ENCODE data around the gene RAPGEF4.

The RAPGEF4 gene

DNA sequence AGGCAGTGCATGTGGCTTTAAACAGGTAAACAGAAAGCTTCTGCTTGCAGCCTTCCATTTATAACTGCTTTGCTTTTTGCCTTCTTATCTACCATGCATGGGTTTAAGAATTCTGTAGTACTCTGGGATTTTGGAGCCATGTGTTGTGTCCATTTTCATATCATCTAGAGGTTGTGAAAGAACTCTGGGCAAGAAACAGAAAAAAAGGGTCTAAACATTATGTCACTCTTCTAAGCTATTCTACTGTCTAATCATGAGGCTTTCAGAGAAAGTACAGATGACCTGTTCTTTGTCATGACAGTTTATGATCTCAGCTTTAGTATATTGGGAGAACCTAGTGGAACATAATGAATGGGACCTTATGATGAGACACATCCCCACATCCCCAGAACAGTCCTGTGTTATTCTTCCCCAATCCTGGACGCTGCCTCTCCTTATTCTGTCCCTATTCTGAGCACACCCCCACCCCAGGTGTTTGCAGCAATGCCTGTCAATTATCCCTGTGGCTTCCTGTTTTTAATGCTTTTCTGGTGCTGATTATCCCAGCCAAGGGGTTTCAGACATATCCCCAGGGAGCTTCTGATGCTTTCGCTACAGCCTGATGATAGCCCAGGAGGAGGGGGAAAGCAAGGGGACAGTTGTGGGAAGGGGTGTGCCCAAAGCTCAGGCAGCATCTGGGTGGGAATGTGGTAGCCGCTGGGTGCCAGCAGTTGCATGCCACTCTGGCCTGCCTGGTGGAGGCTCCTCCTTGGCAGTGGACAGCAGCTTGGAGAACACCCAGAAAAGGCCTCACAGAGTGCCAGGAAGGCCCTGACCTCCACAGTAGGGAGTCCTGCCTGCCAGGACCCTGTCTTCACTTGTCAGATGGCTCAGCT lies 170.5 kb downstream of the RAPGEF4 start:
- DNase-seq (ENCODE audit: low spot score): no peak

DNA sequence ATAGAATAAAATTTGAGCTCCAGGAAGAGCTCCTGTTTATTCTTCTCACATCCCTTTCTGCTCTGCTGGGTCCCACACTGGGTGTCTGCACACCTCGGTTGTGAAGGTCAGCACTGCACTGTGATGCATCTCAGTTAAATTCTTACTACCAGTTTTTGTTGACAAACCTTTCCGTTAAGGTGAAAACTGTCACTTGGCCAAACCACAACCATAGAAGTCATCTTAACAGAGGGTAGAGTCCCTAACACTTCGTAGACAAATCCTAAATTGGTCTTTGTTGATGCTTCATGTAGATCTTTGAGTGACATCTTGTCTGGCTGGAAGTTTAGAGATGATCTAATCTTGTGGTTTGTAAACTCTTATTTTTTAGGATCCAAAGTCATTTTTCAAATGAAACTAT lies 172.6 kb downstream of the RAPGEF4 start:
- no peak for DNase-seq (ENCODE audit: low spot score)

DNA sequence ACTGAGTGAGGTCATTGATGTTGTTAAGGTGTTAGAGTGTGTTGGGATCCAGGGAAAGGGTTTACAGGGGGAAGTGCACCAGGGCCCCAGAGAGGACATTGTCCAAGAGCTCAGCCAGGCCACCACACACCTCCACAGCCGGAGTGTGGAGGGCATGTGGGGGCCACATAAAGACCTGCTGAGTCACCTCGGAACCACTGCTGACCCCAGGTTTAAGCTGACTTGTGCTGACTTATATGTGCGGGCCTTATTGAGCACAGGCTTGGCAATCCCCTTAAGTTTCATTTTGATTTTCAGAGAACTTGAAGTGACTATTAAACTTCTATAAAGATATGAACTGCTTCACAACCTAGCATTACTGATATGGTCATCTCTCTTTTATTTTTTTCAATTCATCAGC lies 173.8 kb downstream of the RAPGEF4 start:
- no peak for DNase-seq (ENCODE audit: low spot score)

DNA sequence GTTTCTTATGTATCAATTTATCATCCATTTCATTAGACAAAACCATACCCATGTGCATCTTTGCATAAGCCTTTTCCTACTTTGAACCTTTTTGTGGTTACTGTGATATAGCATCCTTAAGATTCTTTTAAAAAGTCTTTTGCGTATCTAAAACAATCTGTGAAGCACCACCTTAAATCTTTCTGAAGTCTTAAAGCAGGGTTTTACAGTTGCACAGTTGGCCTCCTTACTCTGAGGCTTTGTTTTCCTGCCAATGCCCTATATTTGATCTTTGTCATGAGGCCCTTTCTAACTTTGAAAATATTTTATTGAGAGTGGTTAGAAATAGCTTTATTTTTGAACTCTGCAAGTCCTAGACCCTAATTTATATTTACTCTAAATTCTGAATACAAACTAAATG lies 176.6 kb downstream of the RAPGEF4 start:
- no peak for DNase-seq (ENCODE audit: low spot score)

DNA sequence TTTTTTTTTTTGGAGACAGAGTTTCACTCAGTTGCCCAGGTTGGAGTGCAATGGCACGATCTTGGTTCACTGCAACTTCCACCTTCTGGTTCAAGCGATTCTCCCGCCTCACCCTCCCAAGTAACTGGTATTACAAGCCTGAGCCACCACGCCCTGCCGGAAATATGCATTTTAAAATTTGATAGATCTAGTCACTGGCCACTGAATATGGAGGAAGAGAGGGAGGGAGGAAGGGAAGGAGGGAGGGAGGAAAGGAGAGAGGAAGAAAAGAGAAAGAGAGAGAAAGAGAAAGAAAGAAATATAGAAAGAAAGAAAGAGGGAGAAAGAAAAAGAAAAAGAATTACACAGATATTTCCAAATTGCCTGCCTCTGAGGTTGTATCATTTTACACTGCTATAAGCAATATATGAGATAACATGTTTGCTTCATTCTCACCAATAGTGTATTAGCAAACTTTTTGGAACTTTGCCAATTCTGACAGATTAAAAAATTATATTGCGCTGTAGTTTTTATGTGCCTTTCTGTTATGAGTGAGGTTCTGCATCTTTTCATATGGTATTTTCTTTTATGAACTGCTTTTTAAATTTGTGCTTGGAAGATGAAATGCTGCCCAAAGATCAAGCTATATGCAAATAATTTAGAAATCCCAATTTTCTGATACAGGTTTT lies 178.8 kb downstream of the RAPGEF4 start:
- no peak for DNase-seq (ENCODE audit: low spot score)

DNA sequence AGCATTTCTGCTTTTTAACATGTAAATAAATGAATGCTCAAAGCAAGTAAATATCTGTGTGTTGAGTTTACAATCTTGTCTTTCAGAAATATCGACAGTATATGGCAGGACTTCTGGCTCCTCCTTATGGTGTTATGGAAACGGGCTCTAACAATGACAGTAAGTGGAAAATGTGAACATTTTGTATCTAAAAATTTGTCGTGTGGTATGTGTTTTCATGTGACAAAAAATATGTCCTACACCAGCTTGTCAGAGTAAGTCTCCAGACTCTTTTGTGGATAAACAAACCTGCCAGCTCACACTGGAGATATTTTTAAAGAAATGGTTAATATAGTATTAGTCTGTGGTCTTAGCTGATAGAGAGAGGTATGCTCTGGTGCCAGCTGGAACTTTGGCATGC lies 182.1 kb downstream of the RAPGEF4 start:
- DNase-seq (ENCODE audit: low spot score): no peak

DNA sequence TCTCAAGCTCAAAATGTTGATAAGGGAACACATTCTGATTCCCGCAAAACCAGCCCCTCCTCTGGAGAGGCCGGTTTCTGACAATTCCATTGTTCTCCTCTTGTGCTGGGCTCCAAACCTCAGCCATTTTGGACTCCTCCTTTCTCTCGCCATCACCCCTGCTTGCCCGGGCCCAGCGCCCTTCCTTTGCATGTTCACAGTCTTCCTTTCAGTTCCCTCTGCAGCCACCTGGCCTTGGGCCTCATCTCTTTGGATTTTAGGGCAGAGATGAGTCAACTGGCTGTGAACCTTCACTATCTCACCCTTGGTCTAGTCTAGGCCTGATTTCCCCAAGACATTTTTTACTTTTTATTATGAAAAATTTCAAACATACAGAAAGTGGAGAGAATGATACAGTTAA lies 184.1 kb downstream of the RAPGEF4 start:
- no peak for DNase-seq (ENCODE audit: low spot score)

DNA sequence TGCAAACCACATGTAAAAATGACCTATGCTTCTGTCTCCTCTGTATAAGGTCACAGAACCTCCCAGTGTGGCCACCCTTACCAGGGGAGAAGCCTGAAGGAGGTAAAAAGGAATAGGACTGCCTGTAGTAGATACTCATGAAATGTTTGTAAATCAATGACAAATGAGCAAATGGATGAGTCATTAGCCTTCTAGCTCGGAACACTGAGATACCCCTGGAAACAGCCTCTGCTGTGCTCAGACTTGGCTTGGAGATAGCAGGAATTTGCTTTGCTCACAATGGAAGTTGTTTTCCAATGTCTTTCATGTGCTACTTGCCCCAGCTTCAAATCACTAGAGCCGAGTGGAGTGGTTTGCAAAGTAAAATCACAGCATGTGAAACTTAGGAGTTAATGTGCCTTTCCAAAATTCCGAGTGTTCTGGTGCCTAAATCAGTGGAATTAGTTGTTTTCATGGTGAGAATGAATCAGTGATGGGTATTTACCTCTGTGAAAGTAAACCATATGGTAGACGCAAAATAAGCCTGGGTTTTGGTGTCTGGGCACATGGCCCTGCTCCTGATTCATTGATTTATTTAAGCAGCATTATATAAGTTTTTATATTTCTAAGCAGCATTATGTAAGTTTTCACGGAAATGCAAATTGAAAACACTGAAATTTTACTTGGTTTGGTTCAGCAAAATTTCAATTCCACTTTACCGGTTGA lies 186.0 kb downstream of the RAPGEF4 start:
- no peak for DNase-seq (ENCODE audit: low spot score)

DNA sequence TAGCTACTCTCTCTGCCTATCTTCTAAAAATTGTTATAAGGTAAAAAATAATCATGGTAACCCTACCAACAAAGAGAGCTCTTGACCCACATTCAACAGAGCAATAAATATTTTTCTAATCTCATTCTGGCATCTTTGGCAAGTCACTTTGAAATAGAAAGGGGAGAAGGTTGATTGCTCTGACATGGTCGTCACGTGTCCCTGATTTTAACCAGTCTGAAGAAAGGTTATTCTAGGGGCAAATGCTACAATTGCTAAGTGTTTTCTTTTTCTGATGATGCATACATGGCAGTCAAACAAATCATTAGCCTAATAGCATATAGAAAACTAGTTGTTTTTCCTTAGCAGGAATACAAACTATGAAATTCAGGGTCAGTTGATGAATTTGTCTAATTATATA lies 186.7 kb downstream of the RAPGEF4 start:
- no peak for DNase-seq (ENCODE audit: low spot score)

DNA sequence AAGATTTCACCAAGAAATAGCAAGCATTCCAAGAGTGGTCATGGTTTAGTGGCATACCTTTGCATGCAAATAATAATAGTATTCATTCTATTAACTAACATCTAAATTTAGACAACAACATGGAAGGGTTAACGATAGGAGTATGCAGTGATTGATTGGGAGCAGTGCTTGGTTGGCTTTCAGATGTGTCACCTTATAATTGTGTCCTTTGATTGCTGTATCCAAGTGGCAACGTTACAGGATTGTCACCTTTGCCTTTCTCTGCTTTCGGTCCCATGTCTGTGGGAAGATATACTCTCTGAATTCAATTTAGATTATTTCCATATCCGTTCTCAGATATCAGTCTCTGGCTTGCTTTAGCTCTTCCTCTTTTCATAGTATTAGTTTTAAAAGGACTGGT lies 187.2 kb downstream of the RAPGEF4 start:
- DNase-seq (ENCODE audit: low spot score): no peak

DNA sequence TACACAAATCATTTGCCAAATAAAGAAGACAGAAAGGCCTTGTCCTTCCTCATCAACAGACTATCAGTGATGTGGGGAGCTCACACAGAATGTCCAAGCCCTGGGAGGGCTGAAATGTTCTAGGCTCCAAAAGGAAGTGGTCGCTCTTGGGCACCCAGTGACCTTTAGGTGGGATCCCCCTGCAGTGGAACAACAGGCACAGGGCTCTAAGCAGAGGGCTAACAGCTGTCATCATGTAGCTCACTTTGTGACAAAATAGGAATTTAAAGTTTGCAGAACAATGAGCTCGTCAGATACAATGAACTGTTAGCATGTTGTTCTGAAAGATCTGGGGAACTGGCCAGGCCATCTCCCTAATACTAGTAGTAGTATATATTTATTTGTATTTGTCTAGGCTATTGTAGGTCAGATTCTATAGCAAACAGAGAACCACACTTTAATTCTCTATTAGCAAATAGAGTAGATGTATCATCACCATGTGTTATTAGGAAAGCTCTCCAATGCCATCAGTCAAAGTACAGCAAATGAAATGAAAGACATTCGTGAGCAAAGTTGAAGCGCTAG lies 188.5 kb downstream of the RAPGEF4 start:
- no peak for DNase-seq (ENCODE audit: low spot score)

DNA sequence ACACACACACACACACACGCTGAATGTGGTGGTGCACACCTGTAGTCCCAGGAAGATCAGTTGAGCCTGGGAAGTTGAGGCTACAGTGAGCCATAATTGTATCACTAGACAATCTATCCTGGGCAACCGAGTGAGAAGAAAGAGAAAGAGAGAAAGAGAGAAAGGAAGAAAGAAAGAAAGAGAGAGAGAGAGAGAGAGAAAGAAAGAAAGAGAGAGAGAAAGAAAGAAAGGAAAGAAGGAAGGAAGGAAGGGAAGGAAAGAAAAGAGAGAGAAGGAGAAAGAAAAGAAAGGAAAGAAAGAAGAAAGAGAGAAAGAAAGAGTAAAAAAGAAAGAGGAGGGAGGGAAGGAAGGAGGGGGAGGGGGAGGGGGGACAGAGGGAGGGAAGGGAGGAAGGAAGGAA lies 190.0 kb downstream of the RAPGEF4 start:
- DNase-seq (ENCODE audit: low spot score): no peak

DNA sequence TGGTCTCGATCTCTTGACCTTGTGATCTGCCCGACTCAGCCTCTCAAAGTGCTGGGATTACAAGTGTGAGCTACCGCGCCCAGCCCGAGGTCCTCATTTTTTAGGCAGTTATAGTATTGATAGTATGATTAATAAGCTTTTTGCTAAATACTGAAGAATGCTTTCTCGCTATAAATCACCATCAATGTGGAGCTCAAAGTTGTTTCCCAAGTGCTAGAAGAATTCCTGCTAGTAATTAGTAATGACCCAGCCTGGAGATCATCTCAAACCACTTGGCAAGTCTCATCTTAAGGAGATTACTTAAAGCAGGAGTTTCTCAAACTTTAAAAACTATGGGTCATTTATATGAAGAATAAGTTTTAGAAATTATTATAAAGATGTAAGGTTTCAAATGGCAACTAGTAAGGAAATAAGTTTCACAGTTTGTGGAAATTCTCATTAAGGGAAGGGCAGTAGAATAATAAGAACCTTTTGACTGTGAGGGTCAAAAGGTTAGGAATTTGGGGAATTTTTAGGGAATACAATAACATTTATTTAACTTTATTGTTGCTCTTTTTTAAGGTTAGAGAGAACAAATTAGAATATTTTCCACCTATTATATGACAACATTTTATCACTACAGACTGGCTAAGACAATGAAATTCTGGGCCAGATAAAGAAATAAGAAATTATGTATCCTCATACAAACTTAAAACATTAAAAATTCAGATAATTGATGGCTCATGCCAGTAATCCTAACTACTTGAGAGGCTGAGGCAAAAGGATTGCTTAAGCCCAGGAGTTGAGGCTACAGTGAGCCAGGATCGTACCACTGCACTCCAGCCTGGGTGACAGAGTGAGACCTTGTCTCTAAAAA lies 191.4 kb downstream of the RAPGEF4 start:
- DNase-seq (ENCODE audit: low spot score): no peak

DNA sequence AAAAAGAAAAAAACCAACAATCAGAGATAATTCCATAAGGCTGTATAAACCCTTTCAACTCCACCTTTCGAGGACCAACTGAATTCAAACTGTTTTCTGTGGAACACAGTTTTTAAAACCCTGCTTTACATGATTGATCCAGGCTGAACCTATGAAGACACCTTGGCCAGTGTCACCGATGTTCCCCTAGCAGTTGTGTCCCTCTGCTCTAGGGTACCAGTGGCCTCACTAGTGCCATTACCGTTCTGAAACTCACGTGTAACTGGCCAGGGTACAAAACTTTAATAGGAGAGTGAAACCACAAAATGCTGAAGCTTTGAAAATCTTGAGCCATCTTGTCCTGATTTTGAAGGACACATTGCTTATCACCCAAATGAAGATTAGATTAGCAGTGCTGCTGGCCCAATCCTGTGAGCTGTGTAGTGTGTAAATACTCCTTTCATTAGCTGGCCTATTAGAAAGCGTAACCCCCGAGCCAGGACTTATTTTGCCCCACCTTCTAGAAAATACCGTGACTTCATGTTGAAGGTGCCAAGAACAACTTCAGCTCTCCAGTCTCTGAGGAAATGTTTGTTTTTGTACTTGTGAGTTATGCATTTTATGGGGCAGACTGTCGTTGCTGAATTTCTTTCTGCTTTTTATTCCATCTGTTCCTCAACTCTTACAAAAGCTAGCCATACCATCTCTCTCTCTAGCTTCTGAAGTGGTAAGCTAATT lies 192.2 kb downstream of the RAPGEF4 start:
- no peak for DNase-seq (ENCODE audit: low spot score)

DNA sequence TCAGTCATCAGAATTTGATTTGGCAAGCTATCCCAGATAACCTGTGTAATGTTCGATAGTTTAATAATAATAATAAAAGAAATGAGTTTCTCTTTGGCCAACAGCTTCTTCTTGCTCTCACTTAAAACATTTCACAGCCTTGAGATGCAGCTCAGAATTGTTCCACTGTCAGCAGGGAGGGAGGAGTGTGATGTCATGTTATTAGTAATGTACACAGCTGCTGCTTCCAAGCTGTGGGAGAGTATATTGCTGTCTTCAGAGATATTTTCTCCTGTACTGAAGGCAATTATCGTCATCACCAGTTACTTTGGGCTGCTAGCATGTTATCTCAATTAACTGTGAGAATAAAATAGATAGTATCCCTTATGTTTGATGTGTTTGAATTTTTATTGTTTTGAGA lies 193.1 kb downstream of the RAPGEF4 start:
- DNase-seq (ENCODE audit: low spot score): no peak

DNA sequence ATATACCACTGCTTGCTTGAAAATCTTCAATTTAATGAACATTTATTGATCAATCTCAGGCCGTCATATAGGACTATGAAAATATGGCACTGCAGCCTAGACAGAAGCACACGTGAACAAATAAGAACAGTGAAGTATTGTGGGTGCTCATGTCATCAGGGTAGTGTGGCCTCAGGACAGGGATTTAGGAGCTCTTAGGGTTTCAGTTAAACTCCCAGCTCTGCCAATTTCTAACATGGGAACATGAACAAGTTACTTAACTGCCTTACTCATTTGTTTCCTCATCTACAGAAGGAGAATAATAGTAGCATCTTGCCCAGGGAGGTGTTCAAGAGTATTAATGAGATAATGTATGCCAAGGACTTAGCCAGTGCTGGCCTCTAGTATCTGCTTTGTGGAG lies 194.0 kb downstream of the RAPGEF4 start:
- DNase-seq (ENCODE audit: low spot score): no peak

DNA sequence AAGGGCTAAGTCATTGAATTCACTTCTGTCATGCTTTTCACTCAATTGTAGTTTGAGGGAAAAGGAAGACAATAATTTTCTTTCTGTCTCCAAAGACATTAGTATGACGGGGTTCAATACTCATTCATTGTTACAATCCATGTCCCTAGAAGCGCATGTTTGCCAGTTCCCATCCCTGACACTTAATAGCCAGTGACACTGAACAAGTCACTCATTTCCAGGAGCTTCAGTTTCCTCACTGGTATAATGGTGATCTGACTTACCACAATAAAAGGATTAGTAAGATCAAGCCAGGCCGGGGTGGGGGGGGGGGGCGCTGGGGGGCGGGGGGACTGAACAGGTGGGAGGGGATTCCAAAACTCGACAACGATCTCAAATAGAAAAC lies 195.2 kb downstream of the RAPGEF4 start:
- no peak for DNase-seq (ENCODE audit: low spot score)

DNA sequence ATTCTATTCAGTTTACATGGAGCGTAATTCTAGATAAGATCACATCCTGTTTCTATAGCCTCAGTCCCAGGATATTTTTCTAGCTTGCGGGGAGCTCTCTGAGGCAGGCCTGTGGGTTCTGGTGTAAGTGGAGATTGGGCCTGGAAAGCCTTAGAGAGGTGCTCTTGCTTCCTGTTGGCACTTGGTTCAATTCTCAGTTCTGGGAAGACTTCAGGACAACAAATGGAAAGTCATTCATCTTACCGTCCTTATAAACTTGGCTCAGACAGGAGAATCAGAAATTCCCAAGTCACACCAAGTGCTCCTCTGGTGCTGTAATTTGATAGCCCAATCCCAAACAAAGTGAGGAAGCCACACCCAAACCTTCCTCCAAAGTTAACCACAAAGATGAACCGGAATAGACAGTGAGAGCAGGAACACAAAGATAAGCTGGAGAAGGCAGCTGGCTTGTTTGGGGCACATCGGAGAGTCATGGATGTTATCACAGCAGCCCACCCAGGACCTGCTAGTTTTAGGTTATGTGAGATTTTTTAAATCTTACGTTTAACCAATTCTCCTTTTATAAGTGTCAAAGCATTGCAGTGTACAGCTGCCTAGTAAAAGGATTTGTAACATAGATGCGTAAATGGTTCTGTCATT lies 195.7 kb downstream of the RAPGEF4 start:
- DNase-seq (ENCODE audit: low spot score): no peak

DNA sequence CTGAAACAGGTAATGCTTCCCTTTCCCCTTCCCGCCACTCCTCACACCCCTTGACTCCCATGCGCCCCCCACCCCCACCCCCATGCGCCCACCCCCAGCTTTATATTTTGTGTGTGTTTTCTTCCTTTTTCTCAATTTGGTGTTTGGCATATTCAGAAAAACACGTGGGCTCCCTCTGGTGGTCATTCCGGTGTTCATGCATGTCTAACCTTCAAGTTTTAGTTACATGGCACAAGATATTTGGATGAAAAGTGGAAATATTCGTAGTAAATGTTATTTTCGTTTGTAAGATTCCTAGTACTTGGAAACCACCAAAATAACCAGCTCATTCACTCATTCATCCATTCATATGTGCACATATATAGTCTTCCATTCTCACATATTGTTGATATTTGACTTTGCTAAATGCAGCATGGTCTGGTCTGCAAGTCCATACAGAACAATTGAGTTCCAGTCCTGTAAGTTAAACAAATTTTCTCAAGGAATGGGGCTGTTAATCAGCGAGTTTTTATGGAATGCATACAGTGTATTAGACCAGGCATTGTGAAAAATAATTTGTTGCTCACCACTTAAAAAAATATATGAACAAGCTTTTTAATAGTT lies 196.4 kb downstream of the RAPGEF4 start:
- no peak for DNase-seq (ENCODE audit: low spot score)

Measured in HuH-7.5 (cell line).